Heart right ventricle (tissue), 16 donors: ENCODE data around the gene CYB561D1. TPM values are rescaled to one million over a fixed set of nuclear protein-coding genes. Genes with fewer than 3 reads are reported as not detected.
A peak's percentile ranks its signal among the peaks of the same experiment; 100 is the strongest.

Experiments used
- ATAC-seq, 8 donors: fragments of 200-7000 bp; cut with Tn5 transposase; one replicate each; pipeline ENCODE4 v1.9.1; 2020; ENCODE audit warnings: mild to moderate bottlenecking in 8 of 8, moderate library complexity in 8 of 8, moderate number of reproducible peaks in 1 of 8
- DNase-seq, 2 donors: peaks; one replicate each; pipeline ENCODE4 v3.0.0-alpha.2; 2020
- H3K27ac ChIP-seq, 10 donors: fragments of 200-600 bp; sonication (generic) in 2 of 10; one replicate each; pipeline versions ENCODE4 v1.5.0 to v1.8.0; 2020 to 2022; ENCODE audit warnings: mild to moderate bottlenecking in 3 of 10
- H3K27me3 ChIP-seq, 7 donors: fragments of 200-600 bp; one replicate each; pipeline ENCODE4 v1.8.0; 2021 to 2022; ENCODE audit warnings: mild to moderate bottlenecking in 2 of 7
- H3K36me3 ChIP-seq, 9 donors: fragments of 200-600 bp; sonication (generic) in 1 of 9; one replicate each; pipeline versions ENCODE4 v1.5.0 to v1.8.0; 2020 to 2022; ENCODE audit warnings: mild to moderate bottlenecking in 2 of 9
- H3K4me1 ChIP-seq, 9 donors: fragments of 200-600 bp; sonication (generic) in 1 of 9; one replicate each; pipeline versions ENCODE4 v1.5.0 to v1.8.0; 2020 to 2022; ENCODE audit warnings: mild to moderate bottlenecking in 4 of 9
- H3K4me3 ChIP-seq, 10 donors: fragments of 200-600 bp; sonication (generic) in 2 of 10; one replicate each; pipeline versions ENCODE4 v1.5.0 to v1.8.0; 2020 to 2022; ENCODE audit warnings: mild to moderate bottlenecking in 7 of 10, moderate library complexity in 2 of 10
- H3K9me3 ChIP-seq, 11 donors: fragments of 200-600 bp in 10 of 11; sonication (generic) in 2 of 11; one replicate each; pipeline versions ENCODE4 v1.5.0 to v1.8.0; 2013 to 2022; ENCODE audit warnings: mild to moderate bottlenecking in 2 of 11, control low read depth in 1 of 11, moderate library complexity in 1 of 11
- CTCF ChIP-seq, 9 donors: fragments of 200-600 bp; sonication (generic) in 2 of 9; IDR thresholded peaks; one replicate each; pipeline versions ENCODE4 v1.5.0 to v1.8.0; 2021 to 2022; ENCODE audit warnings: antibody characterized with exemption in 9 of 9, mild to moderate bottlenecking in 5 of 9, moderate library complexity in 1 of 9
- WGBS, 2 donors: extraction: QIAGEN DNeasy Blood & Tissue Kit; methylation state at CpG; one replicate each; pipeline ENCODE4 v1.1.7; 2013; ENCODE audit warnings: inconsistent platforms in 1 of 2; 5-methylcytosine and 5-hydroxymethylcytosine counted together
- intact Hi-C, 10 donors: fragments of 100-400 bp; cut with DNase I; formaldehyde crosslinking; loops; one replicate each; pipeline versions ENCODE4 v1.11.1 to v1.14.2; 2022
- polyA plus RNA-seq, 2 donors: library from polyadenylated mRNA; stranded (reverse); fragments of 200-250 nt; gene quantifications; one replicate each; pipeline ENCODE4 v1.2.3, GENCODE V29; 2013
- total RNA-seq, 10 donors: library from RNA; stranded (reverse); fragmentation: NEBNext Ultra II Directional in 3 of 10; extraction: Animal tissue kit (Norgen Biotek cat#: 25700) in 3 of 10; gene quantifications; one replicate each; pipeline versions ENCODE4 v1.2.1 to v1.2.4, GENCODE V29; 2021 to 2023
- donor health status: Arrhythmogenic right ventricular cardiomyopathy.
- donor health status: ischemic (EF 13 %, LVEDD 7.1; RV severe dilation, severe dysfunction).
- donor health status: healthy with polysubstance abuse.
- donor health status: DM: no; HTN: yes; CAD: no.
- donor health status: DM: no; HTN: no; CAD: no.
- donor health status: ischemic (EF 25% LVEDD 6.9; RV normal size, moderate dysfunction).
- donor health status: ischemic (EF 25% LVEDD 5.7; RV mildly dilated, moderate dysfunction).
- donor health status: healthy.
- donor health status: DM: yes; HTN: yes; CAD: no.
- donor health status: Ischemic cardiomyopathy.
- donor health status: ischemic (EF 35%, LVEDD 5.7; RV mildly dilated, moderate dysfunction).
- donor health status: nonischemic (EF 11% LVEDD 7.7; RV severe dilation, severe dysfunction).
- donor health status: DM: yes; HTN: yes; CAD: no.
- donor health status: PGD.
- donor health status: ischemic (EF 29% LVEDD 5.4; RV normal size, mild dysfunction).
- donor health status: nonischemic (EF 23%, LVEDD 6.1; RV moderate dilation, normal function).

Gene CYB561D1
- total and polyA plus RNA-seq, 12 donors: 3.0 to 7.6 (median 4.5) TPM

- DNase-seq (no peak), ATAC-seq (no peak)
- peaks cover 0 to 31% (median 8%) of the 10 kb centered on the region in 9 donors for H3K36me3 ChIP-seq
- no peak overlapping the region for H3K27ac ChIP-seq
- H3K4me3 ChIP-seq: no peak overlapping the region
- TF ChIP-seq CTCF (IDR thresholded peaks at IDR 0.05): no peak
- peaks cover 0 to 9% (median 0%) of the 10 kb centered on the region in 7 donors for H3K27me3 ChIP-seq
- H3K4me1 ChIP-seq: peaks cover 8 to 22% (median 15%) of the 10 kb centered on the region in 9 donors
- intact Hi-C loops: loop anchor here in 2 of 10 donors (5.0 to 10.0 kb wide), 2 partner anchors 53 to 55 kb away; partner anchors contain the start of gene PSMA5 (in 2 of the 2)
- H3K9me3 ChIP-seq: no peaks in the 10 kb centered on the region
- WGBS, 2 donors: 84 to 86% methylated on average over 3 of the region's 3 CpGs
Measured at GRCh38 chr1:109479901-109480300, 14.0 kb upstream of the CYB561D1 start.

- ATAC-seq (no peak), DNase-seq (no peak)
- no peak overlapping the region for H3K27ac ChIP-seq
- no peak overlapping the region for H3K4me3 ChIP-seq
- intact Hi-C loops: loop anchor here in 2 of 10 donors (5.0 to 10.0 kb wide), 2 partner anchors 54 to 57 kb away; partner anchors contain the start of gene PSMA5 (in 2 of the 2)
- peaks cover 8 to 23% (median 18%) of the 10 kb centered on the region in 9 donors for H3K4me1 ChIP-seq
- no peaks in the 10 kb centered on the region for H3K9me3 ChIP-seq
- H3K27me3 ChIP-seq: peaks cover 0 to 9% (median 0%) of the 10 kb centered on the region in 7 donors
- peaks cover 0 to 33% (median 10%) of the 10 kb centered on the region in 9 donors for H3K36me3 ChIP-seq
- TF ChIP-seq CTCF (IDR thresholded peaks at IDR 0.05): no peak
- WGBS, 2 donors: 85 to 94% methylated on average over 2 of the region's 2 CpGs
Measured at GRCh38 chr1:109481646-109482045, 12.2 kb upstream of the CYB561D1 start.

GRCh38 chr1:109482242-109482641 is 11.7 kb upstream of the CYB561D1 start:
- no peak overlapping the region for H3K4me3 ChIP-seq
- H3K27ac ChIP-seq: no peak overlapping the region
- ATAC-seq (no peak), DNase-seq (no peak)
- H3K27me3 ChIP-seq: peaks cover 0 to 9% (median 0%) of the 10 kb centered on the region in 7 donors
- intact Hi-C loops: loop anchor here in 2 of 10 donors (5.0 to 10.0 kb wide), 2 partner anchors 55 to 57 kb away; partner anchors contain the start of gene PSMA5 (in 2 of the 2)
- H3K4me1 ChIP-seq: peaks cover 8 to 23% (median 18%) of the 10 kb centered on the region in 9 donors
- peaks cover 0 to 27% (median 9%) of the 10 kb centered on the region in 9 donors for H3K36me3 ChIP-seq
- no peaks in the 10 kb centered on the region for H3K9me3 ChIP-seq
- no peak for TF ChIP-seq CTCF (IDR thresholded peaks at IDR 0.05)

GRCh38 chr1:109482791-109483671 is 10.9 kb upstream of the CYB561D1 start:
- Histone ChIP-seq H3K4me1 (peaks cover 8 to 23% (median 18%) of the 10 kb centered on the region in 9 donors), H3K9me3 (no peaks in the 10 kb centered on the region), H3K27me3 (peaks cover 0 to 9% (median 0%) of the 10 kb centered on the region in 7 donors), H3K27ac (peak overlapping the region in 7 of 10 donors; percentile 21 to 97 (median 55)), H3K4me3 (peak overlapping the region; percentile 33 to 90 (median 75)), H3K36me3 (peaks cover 0 to 27% (median 4%) of the 10 kb centered on the region in 9 donors)
- intact Hi-C loops: loop anchor here in 2 of 10 donors (5.0 to 10.0 kb wide), 2 partner anchors 56 to 58 kb away; partner anchors contain the start of gene PSMA5 (in 2 of the 2)
- TF ChIP-seq CTCF (IDR thresholded peaks at IDR 0.05): peak in 1 of 9 donors; percentile 12
- peak; percentile 32 to 36 for DNase-seq
- ATAC-seq: peak; percentile 7 to 68 (median 36)
- 12% methylated on average over 29 of the region's 29 CpGs for WGBS, 2 donors
